Iris pigment epithelial cell (primary cell): ENCODE data around the gene PKN3.
A peak's percentile ranks its signal among the peaks of the same experiment; 100 is the strongest.

Experiments
- DNase-seq: peaks from one replicate; pipeline ENCODE4 v3.0.0-alpha.2; 2011; ENCODE audit warnings: low read depth

Gene PKN3

DNA sequence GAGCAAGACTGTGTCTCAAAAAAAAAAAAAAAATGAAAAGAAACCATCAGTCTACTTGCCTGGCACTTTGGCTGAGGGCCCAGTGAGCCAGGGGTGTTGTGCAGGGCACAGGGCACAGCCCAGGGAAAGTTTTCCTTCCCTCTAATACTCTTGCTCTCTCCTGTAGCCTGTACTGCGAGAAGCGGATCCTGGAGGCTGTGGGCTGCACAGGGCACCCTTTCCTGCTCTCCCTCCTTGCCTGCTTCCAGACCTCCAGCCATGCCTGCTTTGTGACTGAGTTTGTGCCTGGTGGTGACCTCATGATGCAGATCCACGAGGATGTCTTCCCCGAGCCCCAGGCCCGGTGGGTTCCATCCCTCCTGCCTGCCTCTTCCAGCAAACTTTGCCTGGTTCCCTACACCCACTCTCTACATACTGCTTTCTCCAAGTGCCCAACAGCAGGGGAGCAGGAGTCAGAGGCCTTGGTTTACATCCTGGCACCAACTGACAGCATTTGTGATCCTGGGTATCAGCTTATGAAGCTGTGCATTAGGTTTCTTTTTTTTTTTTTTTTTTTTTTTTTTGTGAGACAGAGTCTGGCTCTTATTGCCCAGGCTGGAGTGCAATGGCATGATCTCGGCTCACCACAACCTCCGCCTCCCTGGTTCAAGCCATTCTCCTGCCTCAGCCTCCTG lies 14.4 kb downstream of the PKN3 start:
- DNase-seq = no peak

DNA sequence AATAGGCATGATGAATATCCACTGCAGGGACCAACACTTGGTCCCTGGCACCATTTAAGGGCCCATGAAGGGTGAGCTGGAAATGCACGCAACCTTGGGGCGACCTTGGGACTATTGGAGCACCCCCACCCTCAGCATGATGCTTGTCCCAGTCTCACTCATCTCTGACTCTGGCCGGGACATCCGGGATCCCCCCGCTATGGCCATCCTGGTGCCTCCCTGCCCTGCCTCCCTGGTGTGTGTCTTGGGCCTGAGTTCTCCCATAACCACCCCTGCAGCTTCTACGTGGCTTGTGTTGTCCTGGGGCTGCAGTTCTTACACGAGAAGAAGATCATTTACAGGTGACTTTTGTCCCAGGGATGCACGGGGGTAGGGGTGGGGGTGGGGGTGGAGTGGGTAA lies 15.7 kb downstream of the PKN3 start:
- no peak for DNase-seq

- DNase-seq = no peak
Observed at GRCh38 chr9:128718475-128718874, 16.2 kb downstream of the PKN3 start.

GRCh38 chr9:128719919-128720605 lies 17.8 kb downstream of the PKN3 start:
- DNase-seq = no peak

- DNase-seq = no peak
Observed at GRCh38 chr9:128720841-128721486, 18.7 kb downstream of the PKN3 start.

DNA sequence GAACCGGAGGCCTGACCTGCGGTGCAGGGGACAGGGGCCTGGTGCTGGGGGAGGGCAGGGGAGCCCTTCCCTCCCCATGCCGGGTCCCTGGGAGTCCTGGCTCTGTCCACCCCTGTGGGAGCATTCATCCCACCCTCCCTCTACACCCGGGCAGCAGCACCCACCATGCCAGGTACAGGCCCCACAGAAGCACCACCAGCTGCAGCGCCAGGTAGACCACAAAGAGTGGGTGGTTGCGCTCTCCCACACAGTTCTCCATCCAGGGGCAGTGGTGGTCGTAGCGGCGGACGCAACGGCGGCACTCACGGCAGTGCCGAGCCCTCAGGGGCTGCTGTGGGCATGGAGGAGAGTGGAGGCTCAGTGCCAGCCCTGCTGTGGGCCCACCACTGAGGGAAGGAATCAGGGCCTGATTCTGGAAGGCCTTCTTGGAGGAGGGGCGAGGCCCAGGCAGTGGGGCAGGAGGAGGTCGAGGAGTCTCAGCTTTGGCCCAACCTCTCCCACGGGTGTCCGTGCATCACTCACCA lies 19.2 kb downstream of the PKN3 start:
- no peak for DNase-seq

DNA sequence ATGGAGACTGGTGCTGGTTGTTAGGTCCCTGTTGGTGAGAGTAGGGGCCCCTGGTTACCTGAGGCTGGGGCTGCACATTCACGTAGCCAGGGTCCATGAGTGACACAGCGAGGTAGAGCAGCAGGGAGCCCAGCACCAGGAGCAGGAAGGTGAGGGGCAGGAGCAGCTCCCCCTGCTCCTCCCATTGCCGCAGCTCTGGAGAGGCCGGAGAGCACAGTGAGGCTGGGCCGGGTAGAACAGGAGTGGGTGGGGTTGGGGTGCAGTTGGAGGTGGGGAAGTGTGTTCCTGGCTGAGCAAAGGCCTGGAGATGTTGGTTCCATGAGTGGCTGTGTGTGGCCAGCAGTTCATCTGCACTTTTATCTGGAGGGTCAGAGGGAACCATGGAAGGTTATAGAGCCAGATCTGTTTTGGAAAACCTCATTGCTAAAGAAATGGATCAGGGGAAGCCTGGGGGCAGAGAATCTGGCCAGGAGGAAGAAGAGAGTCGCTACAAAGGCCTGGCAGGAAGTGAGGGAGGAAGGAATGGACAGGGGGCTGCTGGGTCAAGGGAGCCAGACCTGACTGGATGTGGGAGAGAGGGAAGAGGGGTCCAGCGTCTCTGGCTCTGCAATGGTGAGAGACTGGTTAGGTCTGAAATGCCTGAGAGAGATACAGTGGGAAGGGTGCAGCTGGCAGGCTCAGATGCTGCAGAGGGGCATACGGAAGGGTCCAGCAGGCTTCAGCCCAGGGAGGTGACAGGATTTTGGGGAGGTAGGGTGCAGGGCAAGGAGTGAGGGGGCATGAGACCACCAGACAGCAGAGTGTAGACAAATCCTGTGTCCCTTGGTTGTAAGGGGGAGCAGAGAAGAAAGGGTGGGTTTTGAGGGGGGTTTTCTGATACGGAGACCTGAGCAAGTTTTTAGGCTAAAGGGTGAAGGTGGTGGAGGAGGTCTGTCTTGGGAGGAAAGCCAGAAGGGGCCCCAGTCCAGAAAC lies 20.4 kb downstream of the PKN3 start:
- DNase-seq = no peak

DNA sequence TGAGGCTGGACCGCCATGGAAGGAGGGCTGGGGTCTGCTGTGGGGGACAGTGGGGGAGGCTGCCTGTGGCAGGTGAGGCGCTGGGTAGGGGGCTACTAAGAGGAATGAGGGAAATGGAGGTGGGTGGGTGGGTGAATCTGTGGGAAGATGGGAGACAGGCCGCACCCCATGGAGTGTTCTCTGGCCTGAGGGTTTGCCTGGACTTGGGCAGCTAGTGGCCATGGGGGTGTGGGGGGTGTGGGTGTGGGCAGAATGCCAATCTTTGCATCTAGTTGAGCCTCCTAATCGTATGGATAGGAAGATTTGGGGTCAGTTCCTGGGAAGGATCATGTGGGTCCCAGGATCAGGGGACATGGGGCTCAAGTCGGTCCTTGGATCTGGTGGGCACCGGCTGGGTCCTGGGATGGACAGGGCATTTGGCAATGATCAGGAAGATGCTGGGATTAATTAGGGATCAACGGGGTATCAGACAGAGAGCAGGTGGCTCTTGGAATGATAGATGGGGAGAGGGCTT lies 21.1 kb downstream of the PKN3 start:
- no peak for DNase-seq

GRCh38 chr9:128723866-128724743 lies 21.8 kb downstream of the PKN3 start, which contains the start of gene ZDHHC12:
Gene ZDHHC12 (minus strand): TSS chr9:128724127. CDS start chr9:128724093, 34 bp downstream.
- peak; percentile 99 for DNase-seq

DNA sequence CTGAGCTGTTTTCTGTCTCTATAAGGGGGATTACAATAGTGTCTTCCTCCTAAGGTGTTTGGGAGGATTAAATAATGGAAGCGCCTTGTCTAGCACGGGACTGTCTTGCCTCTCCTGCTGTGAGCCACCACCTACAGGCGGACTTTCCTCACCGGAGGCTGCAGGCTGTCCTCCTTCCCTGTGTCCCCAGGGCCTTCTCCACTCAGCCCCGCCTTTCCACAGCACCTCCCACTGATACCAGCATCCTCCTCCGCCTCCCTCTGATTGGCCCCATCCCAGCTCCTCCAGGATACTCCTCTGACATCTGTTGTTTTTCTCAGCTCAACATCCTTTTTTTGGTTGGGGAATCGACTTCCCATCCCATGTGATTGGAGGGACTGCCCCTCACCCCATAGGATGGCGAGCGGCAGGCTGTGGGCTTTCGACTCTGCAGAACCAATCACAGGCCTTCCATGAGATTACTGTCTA lies 22.5 kb downstream of the PKN3 start:
- peak; percentile 86 for DNase-seq

GRCh38 chr9:128727640-128728248 lies 25.4 kb downstream of the PKN3 start:
- no peak for DNase-seq

DNA sequence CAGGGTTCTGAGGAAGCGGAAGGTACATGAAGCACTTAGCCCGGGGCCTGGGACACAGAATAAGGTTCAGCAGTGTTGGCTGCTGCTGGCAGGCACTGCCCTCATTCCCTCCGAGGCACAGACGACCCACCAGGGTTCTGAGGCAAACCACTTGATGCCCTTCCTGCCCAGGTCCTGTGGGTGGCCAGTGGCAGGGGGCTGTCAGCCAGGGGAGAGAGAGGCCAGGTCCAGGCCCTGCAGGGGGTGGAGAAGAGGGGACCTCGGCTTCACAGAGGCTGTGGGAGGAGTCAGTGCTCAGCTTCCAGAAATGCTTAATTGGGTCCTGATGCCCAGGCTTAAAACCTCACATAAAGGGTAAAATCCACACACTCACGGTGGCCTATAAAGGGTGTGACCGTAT lies 26.0 kb downstream of the PKN3 start:
- DNase-seq = no peak

DNA sequence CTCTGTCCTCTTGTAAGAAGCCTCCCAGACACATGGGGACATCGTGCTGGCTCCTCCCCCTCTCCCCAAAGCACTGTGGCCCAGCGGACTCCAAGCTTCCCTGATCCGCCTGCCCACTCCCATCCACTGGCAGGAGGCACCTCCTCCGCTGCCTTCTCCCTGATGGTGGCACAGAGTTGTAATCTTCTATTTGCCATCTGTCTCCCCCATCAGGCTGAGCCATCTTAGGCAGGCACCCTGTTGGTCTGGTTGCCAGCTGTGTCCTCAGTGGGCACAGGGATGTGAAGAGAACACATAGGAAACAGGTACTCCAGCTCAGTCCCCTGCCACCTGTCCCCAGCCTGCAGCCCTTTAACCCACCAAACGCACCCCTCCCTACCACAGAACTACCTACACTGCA lies 27.0 kb downstream of the PKN3 start:
- DNase-seq = no peak

DNA sequence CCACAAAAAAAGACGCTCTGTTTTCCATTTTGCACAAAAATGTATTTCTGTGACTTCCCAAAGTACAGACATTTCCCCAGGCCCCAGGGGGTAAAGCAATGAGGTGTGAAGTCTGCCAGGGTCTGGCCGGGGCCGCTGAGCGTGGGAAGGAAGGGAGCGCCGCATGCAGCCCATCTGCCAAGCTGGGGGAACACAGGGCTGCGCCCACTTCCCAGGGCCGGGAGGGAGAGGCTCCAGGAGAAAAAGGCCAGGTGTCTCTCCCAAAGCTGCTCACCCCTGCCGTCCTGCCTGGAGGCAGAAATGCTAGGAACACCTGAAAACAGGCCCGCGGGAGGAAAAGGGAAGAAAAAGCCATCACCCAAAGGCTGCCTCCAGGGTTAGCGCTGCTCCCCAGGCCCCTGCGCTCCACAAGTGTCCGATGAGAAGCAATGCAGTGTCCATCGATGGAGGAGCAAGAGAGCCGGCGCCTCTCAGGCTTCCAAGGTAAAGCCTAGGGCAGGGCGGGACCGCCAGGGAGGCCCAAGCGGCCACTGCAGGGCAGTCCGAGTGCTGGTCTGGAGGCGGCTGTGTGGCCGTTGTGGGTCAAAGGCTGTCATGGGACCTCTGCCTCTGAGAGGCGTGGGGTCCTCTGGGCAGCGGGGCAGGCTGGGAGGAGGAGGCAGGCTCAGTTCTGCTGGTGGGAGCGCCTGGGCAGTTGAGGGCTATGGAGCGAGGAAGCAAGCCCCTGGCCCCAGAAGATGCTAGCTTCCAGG lies 27.6 kb downstream of the PKN3 start:
- no peak for DNase-seq

DNA sequence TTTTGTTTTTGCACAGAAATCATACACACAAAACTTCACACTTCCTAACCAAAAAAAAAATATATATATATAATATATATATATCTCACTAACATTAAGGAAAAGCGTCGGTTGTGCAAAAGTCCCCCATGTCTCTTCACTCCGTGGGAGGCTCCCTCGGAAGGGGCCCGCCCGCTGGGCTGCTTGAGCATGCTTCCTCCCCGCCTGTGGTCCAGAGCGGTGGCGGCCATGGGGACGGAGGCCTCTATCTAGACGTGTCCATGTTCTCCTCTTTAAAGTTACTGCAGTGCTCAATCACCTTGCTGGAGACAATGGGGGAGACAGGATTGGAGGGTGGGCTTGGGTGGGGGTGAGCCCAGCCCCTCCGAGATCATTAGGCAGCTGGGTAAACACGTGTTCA lies 28.8 kb downstream of the PKN3 start:
- no peak for DNase-seq

GRCh38 chr9:128731691-128732090 lies 29.4 kb downstream of the PKN3 start:
- DNase-seq = no peak

- DNase-seq = no peak
Observed at GRCh38 chr9:128732576-128732975, 30.3 kb downstream of the PKN3 start.

DNA sequence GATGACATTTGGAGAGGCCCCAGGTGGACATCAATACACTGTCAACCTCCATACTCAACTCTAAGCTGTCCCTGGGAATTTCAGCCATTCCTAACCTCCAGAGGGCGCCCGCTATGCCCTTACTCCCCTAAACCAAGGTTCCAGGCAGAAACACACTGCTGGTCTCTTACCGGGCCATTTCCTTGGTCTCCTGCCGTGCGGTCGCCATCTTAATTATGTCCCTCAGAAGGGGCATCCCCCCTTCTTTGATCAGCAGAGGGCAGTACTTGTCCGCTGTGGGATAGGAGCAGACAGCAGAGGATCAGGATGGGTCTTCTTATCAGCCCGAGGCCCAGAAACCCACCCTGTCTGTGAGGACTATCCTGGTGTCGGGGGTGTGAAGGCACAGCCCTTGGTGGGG lies 31.0 kb downstream of the PKN3 start:
- peak; percentile 85 for DNase-seq

- DNase-seq = no peak
Observed at GRCh38 chr9:128735373-128735772, 33.1 kb downstream of the PKN3 start.
